Peyer's patch (tissue), 4 donors: ENCODE measurements around the gene MYZAP. TPM values are rescaled to one million over a fixed set of nuclear protein-coding genes. Genes with fewer than 3 reads are reported as not detected.

Experiments used
- DNase-seq, 3 donors: peaks; one replicate each; pipeline ENCODE4 v3.0.0-alpha.2; 2017 to 2019
- H3K27ac ChIP-seq, 4 donors: fragments of 200-600 bp; sonication (generic); one replicate each; pipeline ENCODE4 v1.5.1; 2016 to 2019
- H3K27me3 ChIP-seq, 2 donors: fragments of 200-600 bp; sonication (generic); one replicate each; pipeline ENCODE4 v1.5.1; 2019
- H3K36me3 ChIP-seq, 3 donors: fragments of 200-600 bp; sonication (generic); one replicate each; pipeline ENCODE4 v1.5.1; 2016 to 2019
- H3K4me1 ChIP-seq, 4 donors: fragments of 200-600 bp; sonication (generic); one replicate each; pipeline ENCODE4 v1.5.1; 2016 to 2019
- H3K4me3 ChIP-seq, 4 donors: fragments of 200-600 bp; sonication (generic); 1 replicate in 3 of 4; 2 replicates in 1 of 4; pipeline ENCODE4 v1.5.1; 2016 to 2019; ENCODE audit warnings: mild to moderate bottlenecking in 1 of 4
- H3K9me3 ChIP-seq, 4 donors: fragments of 200-600 bp; sonication (generic); one replicate each; pipeline ENCODE4 v1.5.1; 2016 to 2019; ENCODE audit warnings: mild to moderate bottlenecking in 1 of 4
- CTCF ChIP-seq, 6 experiments: fragments of 450-650 bp in 4 of 6; fragments of 200-600 bp in 2 of 6; sonication (generic) in 1 of 6; IDR thresholded peaks; one replicate each; pipeline ENCODE4 v1.5.1; 2017 to 2019; ENCODE audit warnings: antibody characterized with exemption in 6 of 6, mild to moderate bottlenecking in 3 of 6, moderate library complexity in 1 of 6
- POLR2A ChIP-seq, 2 donors: fragments of 450-650 bp; IDR thresholded peaks; one replicate each; pipeline ENCODE4 v1.5.1; 2017; ENCODE audit warnings: antibody characterized with exemption in 2 of 2, mild to moderate bottlenecking in 2 of 2, moderate library complexity in 2 of 2
- total RNA-seq, 4 donors: library from RNA; depleted of rRNA; stranded (reverse); fragments of >200 nt; gene quantifications; one replicate each; pipeline ENCODE4 v1.1.0, GENCODE V29; 2016

MYZAP gene
- total RNA-seq, 4 donors from 2014 or later = 2.5 to 36.3 (median 17.4) TPM

DNA sequence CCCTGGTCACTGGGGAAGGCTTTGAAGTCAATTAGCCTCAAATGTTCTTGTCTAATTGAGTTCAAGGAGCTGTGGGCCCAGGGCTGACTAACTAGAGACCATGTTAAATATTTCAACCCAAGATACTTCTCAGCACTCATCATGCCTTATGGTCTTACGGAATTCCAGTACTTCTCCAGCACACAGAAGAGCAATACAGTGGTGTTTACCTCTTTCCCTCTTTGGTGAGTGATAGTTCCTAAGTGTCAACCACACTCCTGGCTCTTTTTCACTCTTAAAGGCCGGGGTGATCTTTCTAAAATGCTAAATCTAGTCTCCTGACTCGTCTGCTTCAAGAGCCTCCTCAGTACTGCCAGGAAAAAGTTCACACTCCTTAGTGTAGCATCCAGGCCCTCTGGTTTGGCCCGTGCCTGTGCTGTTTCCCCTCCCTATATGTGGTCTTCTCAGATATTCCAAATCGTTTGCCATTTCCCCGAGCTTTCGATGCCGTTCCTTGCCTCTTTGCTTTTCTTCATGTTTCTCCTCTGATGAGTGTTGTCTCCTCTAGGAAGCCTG lies 4.7 kb downstream of the MYZAP start:
- Histone ChIP-seq H3K36me3 (no peaks in the 10 kb centered on the region), H3K9me3 (no peaks in the 10 kb centered on the region), H3K4me1 (peaks cover 0 to 47% (median 0%) of the 10 kb centered on the region in 4 donors), H3K4me3 (no peak overlapping the region), H3K27ac (peak overlapping the region in 1 of 4 donors; percentile 53), H3K27me3 (no peaks in the 10 kb centered on the region)
- TF ChIP-seq CTCF (IDR thresholded peaks at IDR 0.05) (no peak), POLR2A (IDR thresholded peaks at IDR 0.05) (no peak)
- DNase-seq = no peak

DNA sequence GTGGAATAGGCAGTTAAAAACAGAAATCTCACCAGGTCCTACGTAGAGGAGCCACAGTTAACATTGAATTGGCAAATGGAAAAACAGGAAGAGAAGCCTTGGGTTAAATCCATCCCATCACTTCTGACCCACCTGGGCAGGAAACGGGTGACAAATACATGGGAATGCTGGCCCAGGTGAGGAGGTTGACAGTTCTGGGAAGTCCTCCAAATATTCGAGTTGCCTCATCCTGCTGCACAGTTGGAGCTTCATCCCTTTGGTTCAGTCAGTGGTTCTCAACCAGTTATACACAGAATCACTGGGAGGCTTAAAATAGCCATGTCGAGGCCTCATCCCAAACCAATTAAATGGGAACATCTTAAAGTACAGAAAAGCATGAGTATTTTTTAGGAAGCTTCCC lies 5.3 kb downstream of the MYZAP start:
- Histone ChIP-seq H3K36me3 (no peaks in the 10 kb centered on the region), H3K4me3 (no peak overlapping the region), H3K27ac (peak overlapping the region in 2 of 4 donors; percentile 53 to 87), H3K27me3 (no peaks in the 10 kb centered on the region), H3K9me3 (no peaks in the 10 kb centered on the region), H3K4me1 (peaks cover 0 to 45% (median 0%) of the 10 kb centered on the region in 4 donors)
- TF ChIP-seq POLR2A (IDR thresholded peaks at IDR 0.05) (no peak), CTCF (IDR thresholded peaks at IDR 0.05) (no peak)
- no peak for DNase-seq

GRCh38 chr15:57597431-57597830 lies 5.7 kb downstream of the MYZAP start:
- DNase-seq = no peak
- peak overlapping the region in 2 of 4 donors; percentile 53 to 87 for H3K27ac ChIP-seq
- H3K36me3 ChIP-seq = no peaks in the 10 kb centered on the region
- no peaks in the 10 kb centered on the region for H3K27me3 ChIP-seq
- H3K4me1 ChIP-seq = peaks cover 0 to 45% (median 0%) of the 10 kb centered on the region in 4 donors
- TF ChIP-seq CTCF (IDR thresholded peaks at IDR 0.05) = no peak
- H3K9me3 ChIP-seq = no peaks in the 10 kb centered on the region
- H3K4me3 ChIP-seq = no peak overlapping the region

DNA sequence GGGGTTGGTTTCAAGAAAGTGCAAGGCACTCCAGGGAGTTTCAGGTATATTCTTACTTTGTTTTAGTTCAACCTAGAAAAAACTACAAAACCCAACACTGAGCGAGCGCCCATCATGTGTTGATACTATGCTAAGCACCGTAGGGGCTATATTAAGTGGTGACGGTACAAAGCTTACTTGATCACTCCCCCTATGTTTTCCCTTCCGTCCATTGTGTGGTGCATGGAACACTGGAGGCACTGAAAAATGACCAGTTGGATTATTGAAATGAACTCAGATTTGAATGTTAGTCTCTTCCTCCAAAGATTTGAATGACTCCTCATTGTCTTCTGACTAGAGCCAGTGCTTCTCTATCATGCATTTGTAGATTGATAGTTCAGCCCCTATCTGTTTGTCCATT lies 6.6 kb downstream of the MYZAP start:
- peak overlapping the region in 2 of 4 donors; percentile 62 to 87 for H3K27ac ChIP-seq
- DNase-seq = no peak
- H3K4me1 ChIP-seq = peaks cover 0 to 45% (median 0%) of the 10 kb centered on the region in 4 donors
- H3K36me3 ChIP-seq = no peaks in the 10 kb centered on the region
- TF ChIP-seq POLR2A (IDR thresholded peaks at IDR 0.05) = no peak
- no peak for TF ChIP-seq CTCF (IDR thresholded peaks at IDR 0.05)
- no peaks in the 10 kb centered on the region for H3K9me3 ChIP-seq
- H3K4me3 ChIP-seq = no peak overlapping the region
- H3K27me3 ChIP-seq = no peaks in the 10 kb centered on the region

GRCh38 chr15:57599296-57599810 lies 7.6 kb downstream of the MYZAP start:
- no peaks in the 10 kb centered on the region for H3K9me3 ChIP-seq
- no peaks in the 10 kb centered on the region for H3K27me3 ChIP-seq
- DNase-seq = peak in 1 of 3 donors; percentile 78
- H3K36me3 ChIP-seq = no peaks in the 10 kb centered on the region
- H3K27ac ChIP-seq = peak overlapping the region in 3 of 4 donors; percentile 46 to 87 (median 62)
- H3K4me3 ChIP-seq = peak overlapping the region in 2 of 4 donors; percentile 30 to 49
- peaks cover 0 to 40% (median 0%) of the 10 kb centered on the region in 4 donors for H3K4me1 ChIP-seq
- TF ChIP-seq POLR2A (IDR thresholded peaks at IDR 0.05) = peak; percentile 22 to 38
- no peak for TF ChIP-seq CTCF (IDR thresholded peaks at IDR 0.05)
